ENCODE measurements around the gene CD9.
"Not testable (repeated sequence)": the region's sequence is repeated elsewhere in the genome, so short reads cannot be mapped to it uniquely, and the experiment has no call there.

Gene CD9, protein sequence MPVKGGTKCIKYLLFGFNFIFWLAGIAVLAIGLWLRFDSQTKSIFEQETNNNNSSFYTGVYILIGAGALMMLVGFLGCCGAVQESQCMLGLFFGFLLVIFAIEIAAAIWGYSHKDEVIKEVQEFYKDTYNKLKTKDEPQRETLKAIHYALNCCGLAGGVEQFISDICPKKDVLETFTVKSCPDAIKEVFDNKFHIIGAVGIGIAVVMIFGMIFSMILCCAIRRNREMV

GRCh38 chr12:6200256-6201212 lies at the start of gene CD9:
Gene CD9 (plus strand): TSS chr12:6200400. CDS start chr12:6200500, 100 bp downstream.
- DNase-seq, result no peak

DNA sequence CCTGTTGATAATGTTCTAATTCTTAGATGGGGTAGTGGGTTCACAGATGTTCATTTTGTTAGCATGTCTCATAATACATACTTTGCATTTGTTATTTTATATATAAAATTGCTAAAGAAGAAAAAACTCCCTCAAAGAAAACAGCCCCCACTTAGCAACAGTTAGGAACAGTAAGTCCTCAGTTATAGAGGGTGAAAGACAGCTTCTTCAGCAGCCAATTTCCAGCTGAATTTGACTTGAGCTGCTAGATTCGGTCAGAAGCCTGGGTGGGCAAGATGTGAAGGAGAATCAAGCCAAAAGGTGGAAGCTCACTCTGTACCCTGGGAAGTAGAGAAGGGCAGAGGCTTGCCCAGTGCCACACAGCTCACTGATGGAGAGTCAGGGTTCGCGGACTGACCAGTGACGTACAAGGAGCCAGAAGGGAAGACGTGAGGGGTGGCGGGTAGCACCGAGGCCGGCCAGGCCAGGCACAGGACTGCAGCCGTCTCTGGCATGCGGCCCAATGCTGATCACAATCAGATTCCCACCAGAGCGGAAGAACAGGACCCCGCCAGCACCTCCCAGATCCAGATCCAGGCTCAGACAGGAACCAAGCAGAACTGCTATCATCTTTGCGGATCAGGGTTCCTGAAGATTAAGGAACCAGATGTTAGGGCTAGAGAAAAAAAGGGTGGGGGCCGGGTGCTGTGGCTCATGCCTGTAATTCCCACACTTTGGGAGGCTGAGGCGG lies 45.3 kb upstream of the CD9 start:
- DNase-seq, result no peak

DNA sequence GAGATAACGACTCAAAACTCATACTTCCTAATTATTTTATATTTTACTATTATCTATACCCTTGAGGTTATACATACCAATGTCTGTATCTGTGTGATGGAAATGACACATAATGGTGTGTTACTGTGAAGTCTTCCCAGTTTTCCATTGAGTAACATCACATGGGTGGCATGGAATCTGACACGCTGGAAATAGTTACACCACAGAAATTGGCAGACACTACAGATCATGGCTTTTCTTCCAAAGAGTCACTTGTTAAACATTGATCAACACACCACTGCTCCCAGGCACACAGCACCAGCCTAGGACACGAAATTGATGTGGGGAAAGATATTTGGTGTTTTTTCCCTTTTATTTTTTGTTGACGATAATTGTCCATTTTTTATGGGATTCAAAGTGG lies 42.7 kb upstream of the CD9 start:
- no peak for DNase-seq

DNA sequence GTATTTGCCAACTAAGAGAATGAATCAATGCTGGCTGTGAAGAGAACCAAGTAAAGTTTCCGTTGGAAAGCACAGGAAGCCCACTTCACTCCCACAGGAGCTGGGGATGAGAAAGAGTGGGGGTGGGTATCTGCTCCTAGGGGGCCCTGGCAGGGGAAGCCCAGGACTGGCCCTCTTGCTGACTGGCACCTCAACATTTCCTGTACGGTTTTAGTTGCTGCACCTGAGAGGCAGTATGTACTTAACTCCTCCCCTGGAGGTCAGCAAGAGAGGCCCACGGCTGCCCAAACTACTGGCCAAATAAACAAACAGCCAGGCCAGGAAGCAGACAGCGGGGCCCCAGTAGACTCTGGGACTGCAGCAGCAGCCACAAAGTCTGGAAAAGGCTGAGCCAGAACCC lies 41.9 kb upstream of the CD9 start:
- no peak for DNase-seq

- DNase-seq, result no peak
Observed at GRCh38 chr12:6158749-6159148, 41.5 kb upstream of the CD9 start.

DNA sequence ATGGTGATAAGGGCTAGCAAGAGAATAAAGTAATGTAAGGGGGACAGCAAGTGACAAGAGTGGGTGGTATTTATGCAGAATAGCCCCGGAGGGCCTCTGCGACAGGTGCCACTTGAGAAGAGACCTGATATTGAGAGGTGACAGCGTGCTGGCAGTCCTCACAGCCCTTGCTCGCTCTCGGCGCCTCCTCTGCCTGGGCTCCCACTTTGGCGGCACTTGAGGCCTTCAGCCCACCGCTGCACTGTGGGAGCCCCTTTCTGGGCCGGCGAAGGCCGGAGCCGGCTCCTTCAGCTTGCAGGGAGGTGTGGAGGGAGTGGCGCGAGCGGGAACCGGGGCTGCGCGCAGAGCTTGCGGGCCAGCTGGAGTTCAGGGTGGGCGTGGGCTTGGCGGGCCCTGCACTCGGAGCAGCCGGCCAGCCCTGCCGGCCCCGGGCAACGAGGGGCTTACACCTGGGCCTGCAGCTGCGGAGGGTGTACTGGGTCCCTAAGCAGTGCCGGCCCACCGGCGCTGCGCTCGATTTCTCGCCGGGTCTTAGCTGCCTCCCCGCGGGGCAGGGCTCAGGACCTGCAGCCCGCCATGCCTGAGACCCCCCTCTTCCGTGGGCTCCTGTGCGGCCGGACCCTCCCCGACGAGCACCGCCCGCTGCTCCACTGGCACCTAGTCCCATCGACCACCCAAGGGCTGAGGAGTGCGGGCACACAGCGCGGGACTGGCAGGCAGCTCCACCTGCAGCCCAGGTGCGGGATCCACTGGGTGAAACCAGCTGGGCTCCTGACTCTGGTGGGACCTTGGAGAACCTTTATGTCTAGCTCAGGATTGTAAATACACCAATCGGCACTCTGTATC lies 40.8 kb upstream of the CD9 start:
- not testable (repeated sequence) for DNase-seq

GRCh38 chr12:6160049-6160649 lies 40.1 kb upstream of the CD9 start:
- not testable (repeated sequence) for DNase-seq

DNA sequence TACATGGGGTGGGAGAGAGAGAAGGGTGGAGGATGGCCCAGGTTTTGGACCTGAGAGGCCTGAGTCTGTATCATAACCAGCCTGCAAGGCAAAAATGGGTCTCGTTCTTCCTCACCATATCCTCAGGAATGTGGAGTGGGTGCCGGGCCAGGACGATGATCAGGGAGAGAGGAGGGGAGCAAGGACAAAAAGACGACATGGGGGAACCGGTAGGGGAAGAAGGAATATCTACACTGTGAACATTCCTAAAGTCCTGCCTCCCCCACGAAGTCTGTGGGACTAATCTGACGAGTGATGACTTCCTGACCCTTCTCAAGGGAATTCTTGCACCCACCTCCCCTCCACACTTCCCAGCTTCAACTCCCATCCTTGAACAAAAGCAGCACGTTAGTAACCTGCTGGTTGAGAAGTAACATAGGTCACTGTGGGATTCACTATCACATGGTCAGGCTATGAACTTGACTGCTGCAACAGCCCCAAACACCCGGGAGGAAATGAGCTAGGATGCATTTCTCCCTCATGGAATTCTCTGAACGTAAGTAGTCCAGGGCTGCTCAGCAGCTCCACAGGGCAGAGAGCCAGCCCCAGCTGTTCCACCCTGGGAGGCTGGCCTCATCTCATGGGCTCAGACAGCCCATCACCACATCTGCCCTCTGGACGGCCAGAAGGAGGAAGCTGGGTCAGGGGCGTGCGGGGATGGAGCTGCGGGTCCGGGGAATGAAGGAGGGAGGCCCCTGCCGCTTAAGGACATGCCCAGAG lies 38.9 kb upstream of the CD9 start:
- no peak for DNase-seq

- DNase-seq, result no peak
Observed at GRCh38 chr12:6163416-6164060, 36.7 kb upstream of the CD9 start.

DNA sequence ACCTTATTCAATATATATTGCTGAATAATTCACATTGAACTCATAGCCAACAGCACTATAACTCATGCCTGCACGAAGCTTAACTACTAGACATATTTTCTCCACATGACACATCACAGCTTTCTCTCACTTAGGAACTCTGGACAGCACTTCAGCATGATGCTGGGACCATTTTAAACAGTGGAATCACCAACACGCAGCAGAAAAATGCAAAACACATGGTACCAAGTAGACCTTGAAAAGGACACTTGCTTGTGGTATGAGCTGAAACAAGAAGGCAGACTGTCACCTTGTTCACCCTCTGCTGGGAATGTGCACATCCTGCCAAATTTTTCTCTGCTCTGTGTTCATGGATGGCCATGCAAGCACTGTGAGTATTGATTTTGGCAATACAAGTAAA lies 34.8 kb upstream of the CD9 start:
- no peak for DNase-seq

GRCh38 chr12:6166808-6167207 lies 33.4 kb upstream of the CD9 start:
- DNase-seq, result no peak

DNA sequence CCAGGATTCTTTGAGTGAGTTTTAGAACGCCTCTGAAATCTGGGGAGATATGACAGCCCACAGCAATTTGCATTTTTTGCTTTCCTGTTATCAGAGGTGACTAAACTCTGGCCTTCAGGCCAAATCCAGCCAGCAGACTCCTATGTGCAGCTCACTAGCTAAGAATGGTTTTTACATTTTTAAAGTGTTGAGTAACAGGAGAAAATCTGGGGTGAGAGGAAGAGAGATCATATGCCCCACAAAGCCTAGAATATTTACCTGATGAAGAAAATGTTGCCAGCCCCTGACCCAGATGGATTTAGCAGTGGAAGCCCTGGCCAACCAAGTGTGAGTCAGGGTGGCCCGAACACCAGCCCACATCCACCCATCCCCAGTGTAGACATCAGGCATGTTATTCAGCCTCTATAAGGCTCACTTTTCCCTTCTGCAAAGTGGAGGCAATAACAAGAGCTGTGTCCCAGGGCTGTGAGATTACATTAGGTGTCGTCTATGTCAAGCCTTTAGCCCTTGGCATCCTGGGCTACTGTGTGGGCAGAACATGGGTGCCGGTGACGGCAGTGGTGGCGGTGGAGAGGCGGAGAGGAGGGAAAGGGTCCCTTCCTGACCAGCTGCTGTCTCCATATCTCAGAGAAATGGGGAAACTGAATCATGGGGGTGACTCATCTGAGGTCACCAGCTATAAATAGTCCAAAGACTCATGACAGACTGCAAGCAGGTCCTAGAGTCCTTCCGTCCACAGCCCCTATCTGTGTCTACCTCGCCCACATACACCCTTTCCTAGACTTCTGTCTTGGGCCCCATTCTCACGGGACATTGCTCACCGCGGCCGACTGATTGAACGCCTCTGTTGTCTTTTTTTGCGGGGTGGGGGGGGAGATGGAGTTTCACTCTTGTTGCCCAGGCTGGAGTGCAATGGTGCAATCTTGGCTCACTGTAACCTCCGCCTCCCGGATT lies 32.6 kb upstream of the CD9 start:
- DNase-seq, result peak; percentile 78

GRCh38 chr12:6171409-6172015 lies 28.7 kb upstream of the CD9 start:
- peak; percentile 22 for DNase-seq

DNA sequence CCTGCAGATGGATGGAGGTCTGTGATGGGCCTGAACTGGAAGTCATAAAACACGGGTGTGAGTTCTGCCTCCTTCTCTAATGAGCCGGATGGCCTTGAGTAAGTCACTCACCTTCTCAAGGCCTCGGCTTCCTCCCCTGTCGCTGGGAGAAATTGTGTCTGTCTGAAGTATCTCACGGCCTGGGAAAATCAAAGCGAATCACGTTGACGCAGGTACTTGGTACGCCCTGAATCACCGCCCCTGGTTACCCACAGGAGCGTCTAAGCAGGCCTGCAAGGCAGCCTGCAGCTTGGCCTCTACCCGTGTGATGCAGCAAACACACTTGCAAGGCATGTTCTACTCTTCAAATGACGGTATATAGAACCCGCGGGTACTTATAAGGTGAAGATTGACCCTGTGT lies 28.1 kb upstream of the CD9 start:
- no peak for DNase-seq

GRCh38 chr12:6172862-6173261 lies 27.3 kb upstream of the CD9 start:
- DNase-seq, result no peak

DNA sequence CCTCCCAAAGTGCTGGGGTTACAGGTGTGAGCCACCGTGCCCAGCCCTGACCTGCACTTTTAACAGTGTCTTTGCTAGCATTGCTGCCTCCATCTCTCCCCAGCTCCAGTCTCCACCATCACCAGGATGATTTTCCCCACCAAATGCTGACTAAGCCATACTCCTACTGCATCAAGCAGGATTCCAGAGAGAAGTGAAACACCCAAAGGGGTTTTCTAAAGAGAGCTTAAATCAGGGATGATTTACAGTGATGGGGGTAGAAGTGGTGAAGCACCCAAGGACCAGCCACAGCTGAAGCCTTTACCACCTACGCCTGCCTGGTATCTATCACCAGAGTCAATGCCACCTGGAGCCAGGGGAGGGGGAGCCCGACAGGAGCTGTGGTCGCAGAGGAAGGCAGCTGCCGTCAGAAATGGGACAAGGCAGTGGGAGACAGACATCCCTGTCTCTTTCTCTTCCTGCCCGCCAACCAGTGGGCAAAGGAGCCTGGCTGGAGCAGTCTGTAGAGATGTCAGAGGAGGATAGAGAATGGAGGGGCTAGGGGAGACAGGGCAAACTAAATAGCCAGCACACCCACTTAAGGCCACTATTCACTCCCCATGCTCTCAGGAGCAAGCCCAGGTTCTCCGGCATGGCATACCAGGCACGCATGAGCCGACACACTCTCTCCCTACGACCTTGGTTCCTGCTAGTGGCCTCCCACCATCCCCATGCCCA lies 22.4 kb upstream of the CD9 start:
- no peak for DNase-seq

- no peak for DNase-seq
Observed at GRCh38 chr12:6178981-6179761, 21.0 kb upstream of the CD9 start.

Data from hematopoietic multipotent progenitor cell treated with erythropoietin and hydrocortisone succinate and interleukin-3 and kit ligand, for 8 days (in vitro differentiated cells).